ENCODE results near the gene ARHGAP36. TPM values are rescaled to one million over a fixed set of nuclear protein-coding genes. Genes with fewer than 3 reads are reported as not detected.

ARHGAP36 gene
- not detected for total RNA-seq

- intact Hi-C loops (cut with DNase I), result no loop called here
- Histone ChIP-seq H3K4me3 (peak within 1 kb of the TSS in 1 of 4 donors; percentile 16), H3K4me1 (peaks cover 0 to 3% (median 0%) of the 10 kb centered on the region in 3 donors), H3K36me3 (no peaks in the 10 kb centered on the region), H3K27me3 (peaks cover 0 to 33% (median 2%) of the 10 kb centered on the region in 4 donors), H3K9me3 (no peaks in the 10 kb centered on the region), H3K27ac (no peak within 1 kb of the TSS)
- TF ChIP-seq POLR2A (IDR thresholded peaks at IDR 0.05) (no peak), CTCF (IDR thresholded peaks at IDR 0.05) (no peak)
- no peak for DNase-seq
- whole genome bisulfite sequencing, 2 donors, result no CpG with 5 or more reads among the region's 62 CpGs
Observed at GRCh38 chrX:131058136-131058868, at the start of gene ARHGAP36. ARHGAP36 (plus strand) TSS chrX:131058346; CDS start chrX:131081666, 23,320 bp downstream.

GRCh38 chrX:131010186-131010585 lies 48.0 kb upstream of the ARHGAP36 start:
- DNase-seq, result no peak
- no peak overlapping the region for H3K4me3 ChIP-seq
- TF ChIP-seq POLR2A (IDR thresholded peaks at IDR 0.05) (no peak), CTCF (IDR thresholded peaks at IDR 0.05) (no peak)
- H3K27ac ChIP-seq, result no peak overlapping the region
- 63 to 67% methylated on average over 2 of the region's 2 CpGs for WGBS, 2 donors
- H3K36me3 ChIP-seq, result no peaks in the 10 kb centered on the region
- no peaks in the 10 kb centered on the region for H3K9me3 ChIP-seq
- no peaks in the 10 kb centered on the region for H3K27me3 ChIP-seq
- intact Hi-C loops (cut with DNase I), result no loop called here
- no peaks in the 10 kb centered on the region for H3K4me1 ChIP-seq

- H3K27ac ChIP-seq, result no peak overlapping the region
- DNase-seq, result no peak
- 41 to 42% methylated on average over 3 of the region's 3 CpGs for WGBS, 2 donors
- H3K9me3 ChIP-seq, result no peaks in the 10 kb centered on the region
- H3K36me3 ChIP-seq, result no peaks in the 10 kb centered on the region
- TF ChIP-seq POLR2A (IDR thresholded peaks at IDR 0.05) (no peak), CTCF (IDR thresholded peaks at IDR 0.05) (no peak)
- no peaks in the 10 kb centered on the region for H3K27me3 ChIP-seq
- intact Hi-C loops (cut with DNase I), result no loop called here
- H3K4me3 ChIP-seq, result no peak overlapping the region
- H3K4me1 ChIP-seq, result no peaks in the 10 kb centered on the region
Observed at GRCh38 chrX:131025336-131025735, 32.8 kb upstream of the ARHGAP36 start.

GRCh38 chrX:131032354-131033230 lies 25.6 kb upstream of the ARHGAP36 start:
- Histone ChIP-seq H3K27me3 (no peaks in the 10 kb centered on the region), H3K4me3 (no peak overlapping the region), H3K4me1 (no peaks in the 10 kb centered on the region), H3K27ac (no peak overlapping the region), H3K36me3 (no peaks in the 10 kb centered on the region), H3K9me3 (no peaks in the 10 kb centered on the region)
- no peak for DNase-seq
- no peak for TF ChIP-seq CTCF (IDR thresholded peaks at IDR 0.05)
- TF ChIP-seq POLR2A (IDR thresholded peaks at IDR 0.05), result no peak
- intact Hi-C loops (cut with DNase I), result no loop called here
- WGBS, 2 donors, result 31 to 42% methylated on average over 2 of the region's 2 CpGs

GRCh38 chrX:131034063-131034462 lies 24.1 kb upstream of the ARHGAP36 start:
- Histone ChIP-seq H3K4me1 (no peaks in the 10 kb centered on the region), H3K9me3 (no peaks in the 10 kb centered on the region), H3K27ac (no peak overlapping the region), H3K4me3 (no peak overlapping the region), H3K27me3 (no peaks in the 10 kb centered on the region), H3K36me3 (no peaks in the 10 kb centered on the region)
- WGBS, 2 donors, result 63 to 70% methylated on average over 6 to 7 of the region's 7 CpGs
- no peak for TF ChIP-seq POLR2A (IDR thresholded peaks at IDR 0.05)
- no peak for TF ChIP-seq CTCF (IDR thresholded peaks at IDR 0.05)
- intact Hi-C loops (cut with DNase I), result no loop called here
- no peak for DNase-seq
